ENCODE measurements around the gene RANBP1. TPM values are rescaled to one million over a fixed set of nuclear protein-coding genes. Genes with fewer than 3 reads are reported as not detected.
A peak's percentile ranks its signal among the peaks of the same experiment; 100 is the strongest.

The RANBP1 gene
- polyA plus RNA-seq, 1 donor (not counting 4 experiments of a cell fraction or from before 2014, with no cell fraction given), result 193 TPM

DNA sequence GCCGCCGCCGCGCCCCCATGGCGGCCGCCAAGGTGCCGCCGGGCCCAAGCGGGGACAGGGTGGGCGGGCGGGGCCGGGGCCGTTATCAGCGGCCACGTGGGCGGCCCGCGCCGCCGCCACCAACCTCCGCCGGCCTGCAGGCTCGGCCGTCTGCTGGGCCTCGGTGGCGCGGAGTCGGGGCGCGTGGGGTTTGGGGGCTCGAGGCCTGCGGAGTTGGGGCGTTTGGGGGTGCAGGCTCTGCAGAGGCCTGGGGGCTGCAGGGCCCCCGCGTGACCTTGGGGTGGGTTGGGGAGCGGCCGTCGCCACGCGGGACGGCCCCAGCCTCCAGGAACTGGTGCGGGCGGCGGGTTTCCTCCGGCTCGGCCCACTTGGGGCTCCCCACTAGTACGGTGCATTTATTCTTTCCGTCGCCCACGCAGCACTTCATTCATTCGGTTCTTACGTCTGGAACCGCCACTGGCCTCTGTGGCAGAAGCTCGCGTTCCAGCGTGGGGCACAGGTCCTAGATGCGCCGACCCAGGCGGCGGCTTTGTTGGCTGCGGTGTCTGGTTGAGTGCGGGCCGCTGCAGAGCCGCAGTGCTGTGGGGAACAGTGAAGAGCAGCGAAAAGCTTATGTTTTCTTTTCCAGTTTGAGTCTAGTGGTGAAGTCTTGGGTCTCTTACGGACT, 1.9 kb downstream of the RANBP1 start:
- no peaks in the 10 kb centered on the region for H3K9me3 ChIP-seq (ENCODE audit: control insufficient read depth, low read depth, low read length)
- H3K4me1 ChIP-seq (ENCODE audit: control insufficient read depth, extremely low read depth, insufficient read depth, low read length), result peaks cover 16% of the 10 kb centered on the region
- H3K79me2 ChIP-seq (ENCODE audit: control insufficient read depth, insufficient read depth, low read length), result peaks cover 84% of the 10 kb centered on the region
- no peaks in the 10 kb centered on the region for H3K9me1 ChIP-seq (ENCODE audit: control insufficient read depth, extremely low read depth, insufficient read depth, low read length)
- DNase-seq (ENCODE audit: low read depth, low spot score) (no peak), FAIRE-seq (no peak)
- no peaks in the 10 kb centered on the region for H3K27me3 ChIP-seq (ENCODE audit: control insufficient read depth, extremely low read depth, insufficient read depth, low read length)
- TF ChIP-seq CTCF (optimal IDR thresholded peaks at IDR 0.05 in 1 of 3, IDR thresholded peaks at IDR 0.05 in 1 of 3, conservative IDR thresholded peaks at IDR 0.05 in 1 of 3; ENCODE audit: extremely low read depth in 1 of 3, insufficient read depth in 2 of 3, low read length in 3 of 3) (no peak), EZH2 (IDR thresholded peaks at IDR 0.05; ENCODE audit: low read length) (no peak)
- H3K36me3 ChIP-seq (ENCODE audit: control insufficient read depth in 2 of 2, extremely low read depth in 1 of 2, insufficient read depth in 2 of 2, low read length in 2 of 2), result peaks cover 26 to 39% of the 10 kb centered on the region in 2 experiments
- H4K20me1 ChIP-seq (ENCODE audit: control insufficient read depth, extremely low read depth, insufficient read depth, low read length), result peaks cover 2% of the 10 kb centered on the region
- peak overlapping the region; percentile 19 for H2AFZ ChIP-seq (ENCODE audit: control insufficient read depth, low read length)
- H3K4me3 ChIP-seq (ENCODE audit: control insufficient read depth in 2 of 3, extremely low read depth in 1 of 3, insufficient read depth in 2 of 3, low read depth in 1 of 3, low read length in 3 of 3), result peak overlapping the region; percentile 86 to 94 (median 88)
- dilution Hi-C loops (cut with MboI; ENCODE audit: extremely low pct_ligation_motif_present, low sequenced_read_pairs), result no loop called here
- peak overlapping the region; percentile 68 for H3K27ac ChIP-seq (ENCODE audit: control insufficient read depth, insufficient read depth, low read length)
- peak overlapping the region; percentile 93 for H3K9ac ChIP-seq (ENCODE audit: control insufficient read depth, extremely low read depth, insufficient read depth, low read length)
- peak overlapping the region; percentile 89 for H3K4me2 ChIP-seq (ENCODE audit: control insufficient read depth, extremely low read depth, insufficient read depth, low read depth, low read length)

DNA sequence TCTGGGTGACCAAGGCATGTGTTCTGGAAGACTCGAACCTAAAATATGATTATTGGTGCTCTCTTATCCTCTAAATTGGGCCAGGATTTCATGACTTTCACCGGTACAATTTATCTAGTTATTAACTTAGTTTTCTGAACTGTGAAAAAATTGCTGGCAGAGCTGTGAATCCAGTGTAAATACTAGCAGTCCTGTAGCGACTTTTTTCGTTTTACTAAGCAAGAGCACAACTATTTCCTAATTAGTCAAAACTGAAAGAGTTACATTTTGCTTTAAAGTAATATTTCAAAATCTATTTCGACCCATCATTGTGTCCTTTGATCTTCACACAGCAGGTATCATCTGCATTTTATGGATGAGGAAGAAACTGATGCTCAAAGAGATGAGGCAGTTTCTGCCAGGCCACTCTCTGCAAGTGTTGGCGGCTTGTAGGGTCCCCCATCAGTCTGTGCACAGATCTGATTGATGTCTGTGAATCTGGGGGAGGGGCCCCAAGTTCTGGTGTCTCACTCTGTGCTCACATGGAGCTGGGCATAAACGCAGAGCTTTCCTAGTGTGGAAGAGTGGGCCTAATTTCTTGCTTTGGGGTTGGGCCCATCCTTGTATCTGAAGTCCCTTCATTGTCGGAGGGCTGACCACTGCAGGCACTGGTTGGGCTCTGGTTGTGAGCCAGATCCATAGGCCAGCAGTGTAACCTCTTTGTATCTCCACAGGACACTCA, 2.6 kb downstream of the RANBP1 start:
- peak; percentile 13 for FAIRE-seq
- H3K4me3 ChIP-seq (ENCODE audit: control insufficient read depth in 2 of 3, extremely low read depth in 1 of 3, insufficient read depth in 2 of 3, low read depth in 1 of 3, low read length in 3 of 3), result peak overlapping the region; percentile 86 to 94 (median 88)

More for the DNA sequence above, 2.6 kb downstream of the RANBP1 start:
- H3K4me1 ChIP-seq (ENCODE audit: control insufficient read depth, extremely low read depth, insufficient read depth, low read length), result peaks cover 16% of the 10 kb centered on the region
- peaks cover 87% of the 10 kb centered on the region for H3K79me2 ChIP-seq (ENCODE audit: control insufficient read depth, insufficient read depth, low read length)
- dilution Hi-C loops (cut with MboI; ENCODE audit: extremely low pct_ligation_motif_present, low sequenced_read_pairs), result no loop called here
- no peaks in the 10 kb centered on the region for H3K9me3 ChIP-seq (ENCODE audit: control insufficient read depth, low read depth, low read length)
- peak overlapping the region; percentile 68 for H3K27ac ChIP-seq (ENCODE audit: control insufficient read depth, insufficient read depth, low read length)
- peaks cover 2% of the 10 kb centered on the region for H4K20me1 ChIP-seq (ENCODE audit: control insufficient read depth, extremely low read depth, insufficient read depth, low read length)
- no peaks in the 10 kb centered on the region for H3K27me3 ChIP-seq (ENCODE audit: control insufficient read depth, extremely low read depth, insufficient read depth, low read length)
- peak overlapping the region; percentile 89 for H3K4me2 ChIP-seq (ENCODE audit: control insufficient read depth, extremely low read depth, insufficient read depth, low read depth, low read length)
- no peak overlapping the region for H2AFZ ChIP-seq (ENCODE audit: control insufficient read depth, low read length)
- H3K9me1 ChIP-seq (ENCODE audit: control insufficient read depth, extremely low read depth, insufficient read depth, low read length), result no peaks in the 10 kb centered on the region
- H3K36me3 ChIP-seq (ENCODE audit: control insufficient read depth in 2 of 2, extremely low read depth in 1 of 2, insufficient read depth in 2 of 2, low read length in 2 of 2), result peaks cover 27 to 41% of the 10 kb centered on the region in 2 experiments
- TF ChIP-seq EZH2 (IDR thresholded peaks at IDR 0.05; ENCODE audit: low read length) (no peak), CTCF (optimal IDR thresholded peaks at IDR 0.05 in 1 of 3, IDR thresholded peaks at IDR 0.05 in 1 of 3, conservative IDR thresholded peaks at IDR 0.05 in 1 of 3; ENCODE audit: extremely low read depth in 1 of 3, insufficient read depth in 2 of 3, low read length in 3 of 3) (no peak)
- H3K9ac ChIP-seq (ENCODE audit: control insufficient read depth, extremely low read depth, insufficient read depth, low read length), result peak overlapping the region; percentile 93
- no peak for DNase-seq (ENCODE audit: low read depth, low spot score)

Data from keratinocyte (primary cell).